Rectal smooth muscle tissue (tissue), 1 donor: ENCODE results near the gene COBL.

Source experiments
- H3K27ac ChIP-seq: one replicate; pipeline ENCODE4 v1.7.0; 2013; ENCODE audit warnings: low read depth, low read length, inconsistent platforms
- H3K27me3 ChIP-seq: one replicate; pipeline ENCODE4 v1.7.0; 2013; ENCODE audit warnings: low read length; ENCODE audit not compliant: control insufficient read depth, insufficient read depth
- H3K36me3 ChIP-seq: one replicate; pipeline ENCODE4 v1.7.0; 2013; ENCODE audit warnings: low read length; ENCODE audit not compliant: control insufficient read depth, insufficient read depth
- H3K4me1 ChIP-seq: one replicate; pipeline ENCODE4 v1.7.0; 2013; ENCODE audit warnings: low read length; ENCODE audit not compliant: control insufficient read depth, insufficient read depth
- H3K4me3 ChIP-seq: one replicate; pipeline ENCODE4 v1.7.0; 2013; ENCODE audit warnings: low read length
- H3K9ac ChIP-seq: one replicate; pipeline ENCODE4 v1.7.0; 2013; ENCODE audit warnings: low read length

COBL gene

GRCh38 chr7:51237446-51238133, 79.0 kb downstream of the COBL start:
- no peak overlapping the region for H3K4me3 ChIP-seq
- H3K4me1 ChIP-seq: no peaks in the 10 kb centered on the region
- H3K27ac ChIP-seq: no peak overlapping the region
- H3K27me3 ChIP-seq: no peaks in the 10 kb centered on the region
- no peak overlapping the region for H3K9ac ChIP-seq
- H3K36me3 ChIP-seq: no peaks in the 10 kb centered on the region

- H3K27me3 ChIP-seq: no peaks in the 10 kb centered on the region
- H3K27ac ChIP-seq: no peak overlapping the region
- H3K4me1 ChIP-seq: no peaks in the 10 kb centered on the region
- no peak overlapping the region for H3K4me3 ChIP-seq
- H3K9ac ChIP-seq: no peak overlapping the region
- no peaks in the 10 kb centered on the region for H3K36me3 ChIP-seq
These were observed 80.0 kb downstream of the COBL start for GRCh38 chr7:51236470-51237132.

GRCh38 chr7:51235593-51236313, 80.9 kb downstream of the COBL start:
- no peak overlapping the region for H3K9ac ChIP-seq
- no peaks in the 10 kb centered on the region for H3K27me3 ChIP-seq
- no peaks in the 10 kb centered on the region for H3K4me1 ChIP-seq
- H3K36me3 ChIP-seq: no peaks in the 10 kb centered on the region
- H3K27ac ChIP-seq: no peak overlapping the region
- H3K4me3 ChIP-seq: no peak overlapping the region

GRCh38 chr7:51234609-51235308, 81.8 kb downstream of the COBL start:
- no peak overlapping the region for H3K27ac ChIP-seq
- no peak overlapping the region for H3K4me3 ChIP-seq
- H3K27me3 ChIP-seq: no peaks in the 10 kb centered on the region
- no peaks in the 10 kb centered on the region for H3K4me1 ChIP-seq
- no peak overlapping the region for H3K9ac ChIP-seq
- no peaks in the 10 kb centered on the region for H3K36me3 ChIP-seq

- Histone ChIP-seq H3K4me1 (no peaks in the 10 kb centered on the region), H3K27me3 (no peaks in the 10 kb centered on the region), H3K27ac (no peak overlapping the region), H3K9ac (no peak overlapping the region), H3K4me3 (no peak overlapping the region), H3K36me3 (no peaks in the 10 kb centered on the region)
These were observed 82.5 kb downstream of the COBL start for GRCh38 chr7:51234139-51234538.

- H3K27me3 ChIP-seq: no peaks in the 10 kb centered on the region
- H3K36me3 ChIP-seq: no peaks in the 10 kb centered on the region
- H3K4me3 ChIP-seq: no peak overlapping the region
- H3K27ac ChIP-seq: no peak overlapping the region
- no peak overlapping the region for H3K9ac ChIP-seq
- no peaks in the 10 kb centered on the region for H3K4me1 ChIP-seq
These were observed 83.2 kb downstream of the COBL start for GRCh38 chr7:51233374-51233773.

- Histone ChIP-seq H3K27me3 (no peaks in the 10 kb centered on the region), H3K9ac (no peak overlapping the region), H3K36me3 (no peaks in the 10 kb centered on the region), H3K4me1 (no peaks in the 10 kb centered on the region), H3K4me3 (no peak overlapping the region), H3K27ac (no peak overlapping the region)
These were observed 85.9 kb downstream of the COBL start for GRCh38 chr7:51230723-51231122.

- Histone ChIP-seq H3K27me3 (no peaks in the 10 kb centered on the region), H3K4me3 (no peak overlapping the region), H3K4me1 (no peaks in the 10 kb centered on the region), H3K9ac (no peak overlapping the region), H3K27ac (no peak overlapping the region), H3K36me3 (no peaks in the 10 kb centered on the region)
These were observed 86.3 kb downstream of the COBL start for GRCh38 chr7:51230324-51230625.

GRCh38 chr7:51229620-51230323, 86.8 kb downstream of the COBL start:
- Histone ChIP-seq H3K27me3 (no peaks in the 10 kb centered on the region), H3K9ac (no peak overlapping the region), H3K4me1 (no peaks in the 10 kb centered on the region), H3K27ac (no peak overlapping the region), H3K36me3 (no peaks in the 10 kb centered on the region), H3K4me3 (no peak overlapping the region)

- Histone ChIP-seq H3K27ac (no peak overlapping the region), H3K9ac (no peak overlapping the region), H3K4me1 (no peaks in the 10 kb centered on the region), H3K4me3 (no peak overlapping the region), H3K36me3 (no peaks in the 10 kb centered on the region), H3K27me3 (no peaks in the 10 kb centered on the region)
These were observed 87.5 kb downstream of the COBL start for GRCh38 chr7:51229106-51229537.

GRCh38 chr7:51228386-51228958, 88.1 kb downstream of the COBL start:
- H3K9ac ChIP-seq: no peak overlapping the region
- H3K36me3 ChIP-seq: no peaks in the 10 kb centered on the region
- H3K4me3 ChIP-seq: no peak overlapping the region
- H3K27ac ChIP-seq: no peak overlapping the region
- H3K4me1 ChIP-seq: no peaks in the 10 kb centered on the region
- no peaks in the 10 kb centered on the region for H3K27me3 ChIP-seq

- H3K27me3 ChIP-seq: no peaks in the 10 kb centered on the region
- no peak overlapping the region for H3K9ac ChIP-seq
- H3K4me3 ChIP-seq: no peak overlapping the region
- no peaks in the 10 kb centered on the region for H3K4me1 ChIP-seq
- H3K36me3 ChIP-seq: no peaks in the 10 kb centered on the region
- H3K27ac ChIP-seq: no peak overlapping the region
These were observed 88.7 kb downstream of the COBL start for GRCh38 chr7:51227861-51228260.
